Brain microvascular endothelial cell (primary cell): ENCODE data around the gene CEBPG.

Experiments
- DNase-seq: peaks from one replicate; pipeline ENCODE4 v3.0.0-alpha.2; 2020
- H3K27ac ChIP-seq: fragments of 250-450 bp; sonication (Bioruptor Pico); 2 replicates; pipeline ENCODE4 v1.5.1; 2020; ENCODE audit warnings: mild to moderate bottlenecking, moderate library complexity
- H3K27me3 ChIP-seq: fragments of 250-450 bp; sonication (Bioruptor Pico); replicated peaks from 2 replicates; pipeline ENCODE4 v1.5.1; 2020; ENCODE audit warnings: mild to moderate bottlenecking
- H3K36me3 ChIP-seq: fragments of 250-450 bp; sonication (Bioruptor Pico); replicated peaks from 2 replicates; pipeline ENCODE4 v1.5.1; 2020; ENCODE audit warnings: mild to moderate bottlenecking
- H3K4me3 ChIP-seq: 2 replicates; pipeline ENCODE4 v1.5.1; 2011; ENCODE audit warnings: low read depth, mild to moderate bottlenecking, control low read depth, low read length, moderate library complexity
- in situ Hi-C: cut with HindIII; loops from 2 replicates; pipeline ENCODE4 v1.10.0; 2017; ENCODE audit warnings: low sequenced_read_pairs, low pct_ligation_motif_present
- TF ChIP-seq, protein P1 (sequence below): IDR thresholded peaks from 2 replicates; pipeline ENCODE4 v1.5.1; 2011; ENCODE audit warnings: low read depth, mild to moderate bottlenecking, moderate library complexity, low read length, control low read depth, inconsistent platforms; ENCODE audit errors: missing control alignments

The CEBPG gene

DNA sequence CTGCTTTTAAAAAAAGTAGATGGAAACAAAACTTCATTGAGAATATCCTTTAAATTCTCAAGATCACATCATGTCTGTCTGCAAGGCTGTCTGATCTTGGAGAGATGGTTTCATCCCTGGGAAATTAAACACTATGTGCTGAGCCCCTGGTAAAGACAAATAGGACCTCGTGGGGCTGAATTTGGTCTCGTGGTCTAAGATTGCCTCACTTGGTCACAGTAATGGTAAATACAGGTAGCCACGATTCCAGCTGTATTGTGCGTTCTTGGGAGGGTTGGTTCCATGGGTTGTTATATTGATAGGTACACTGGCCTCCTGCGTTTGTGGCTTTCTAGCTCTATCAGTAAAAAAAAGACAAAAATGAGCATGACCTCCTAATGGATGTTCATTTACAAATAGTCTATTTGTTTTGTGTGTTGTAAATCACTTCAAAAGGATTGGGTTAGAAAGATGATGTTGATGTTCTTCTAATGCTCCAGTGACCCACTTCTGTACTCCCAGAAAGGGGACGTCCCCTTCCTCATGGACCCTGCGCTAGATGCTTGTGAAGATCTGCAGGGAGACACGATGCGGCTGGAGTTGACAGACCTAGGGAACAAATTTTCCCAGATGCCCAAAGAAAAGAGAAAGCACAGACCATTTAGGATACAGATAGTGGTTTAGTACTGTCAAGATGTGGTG, 1.8 kb downstream of the CEBPG start:
- Histone ChIP-seq H3K4me3 (no peak overlapping the region), H3K27me3 (no peaks in the 10 kb centered on the region), H3K27ac (no peak overlapping the region), H3K36me3 (no peaks in the 10 kb centered on the region)
- TF ChIP-seq, protein P1, sequence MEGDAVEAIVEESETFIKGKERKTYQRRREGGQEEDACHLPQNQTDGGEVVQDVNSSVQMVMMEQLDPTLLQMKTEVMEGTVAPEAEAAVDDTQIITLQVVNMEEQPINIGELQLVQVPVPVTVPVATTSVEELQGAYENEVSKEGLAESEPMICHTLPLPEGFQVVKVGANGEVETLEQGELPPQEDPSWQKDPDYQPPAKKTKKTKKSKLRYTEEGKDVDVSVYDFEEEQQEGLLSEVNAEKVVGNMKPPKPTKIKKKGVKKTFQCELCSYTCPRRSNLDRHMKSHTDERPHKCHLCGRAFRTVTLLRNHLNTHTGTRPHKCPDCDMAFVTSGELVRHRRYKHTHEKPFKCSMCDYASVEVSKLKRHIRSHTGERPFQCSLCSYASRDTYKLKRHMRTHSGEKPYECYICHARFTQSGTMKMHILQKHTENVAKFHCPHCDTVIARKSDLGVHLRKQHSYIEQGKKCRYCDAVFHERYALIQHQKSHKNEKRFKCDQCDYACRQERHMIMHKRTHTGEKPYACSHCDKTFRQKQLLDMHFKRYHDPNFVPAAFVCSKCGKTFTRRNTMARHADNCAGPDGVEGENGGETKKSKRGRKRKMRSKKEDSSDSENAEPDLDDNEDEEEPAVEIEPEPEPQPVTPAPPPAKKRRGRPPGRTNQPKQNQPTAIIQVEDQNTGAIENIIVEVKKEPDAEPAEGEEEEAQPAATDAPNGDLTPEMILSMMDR, result no peak
- in situ Hi-C loops, result no loop called here
- no peak for DNase-seq

DNA sequence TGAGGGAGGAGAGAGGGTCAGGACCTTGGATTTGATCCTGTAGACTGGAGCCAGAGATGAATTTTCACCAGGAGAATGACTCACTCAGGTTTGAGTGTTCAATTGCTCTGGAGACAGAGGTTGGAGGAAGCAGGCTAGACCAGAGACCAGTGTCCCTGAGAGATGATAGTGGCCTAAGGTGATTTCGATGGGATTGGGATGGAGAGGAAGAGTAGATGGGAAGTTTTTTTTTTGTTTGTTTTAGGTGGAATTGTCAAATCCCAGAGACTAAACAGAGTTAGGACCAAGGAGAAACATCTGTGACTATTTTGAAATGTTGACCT, 2.3 kb downstream of the CEBPG start:
- Histone ChIP-seq H3K4me3 (no peak overlapping the region), H3K27me3 (no peaks in the 10 kb centered on the region), H3K36me3 (no peaks in the 10 kb centered on the region), H3K27ac (no peak overlapping the region)
- DNase-seq, result no peak
- in situ Hi-C loops, result no loop called here
- TF ChIP-seq, protein P1, result no peak

DNA sequence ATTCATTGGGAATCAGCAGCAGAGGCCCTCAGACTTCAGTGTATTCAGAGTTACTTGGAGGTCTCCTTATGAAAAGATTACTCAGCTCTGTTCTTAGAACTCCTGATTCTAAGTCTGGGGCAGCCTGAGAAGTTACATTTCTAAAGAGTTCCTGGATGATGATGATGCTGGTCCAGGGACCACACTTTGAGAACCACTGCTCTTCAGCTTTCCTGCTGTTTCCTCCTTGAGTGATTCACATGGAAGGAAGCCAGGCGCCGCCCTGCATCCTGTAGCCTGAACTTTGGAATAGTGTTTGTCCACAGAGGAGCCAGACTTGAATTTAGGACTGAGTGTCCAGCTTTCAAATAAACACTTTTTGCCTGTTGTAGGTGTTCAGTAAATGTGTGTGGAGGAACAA, 2.9 kb downstream of the CEBPG start:
- no peaks in the 10 kb centered on the region for H3K27me3 ChIP-seq
- no peak overlapping the region for H3K4me3 ChIP-seq
- TF ChIP-seq, protein P1, result no peak
- H3K27ac ChIP-seq, result peak overlapping the region; percentile 17
- peak; percentile 80 for DNase-seq
- no peaks in the 10 kb centered on the region for H3K36me3 ChIP-seq
- in situ Hi-C loops, result no loop called here

DNA sequence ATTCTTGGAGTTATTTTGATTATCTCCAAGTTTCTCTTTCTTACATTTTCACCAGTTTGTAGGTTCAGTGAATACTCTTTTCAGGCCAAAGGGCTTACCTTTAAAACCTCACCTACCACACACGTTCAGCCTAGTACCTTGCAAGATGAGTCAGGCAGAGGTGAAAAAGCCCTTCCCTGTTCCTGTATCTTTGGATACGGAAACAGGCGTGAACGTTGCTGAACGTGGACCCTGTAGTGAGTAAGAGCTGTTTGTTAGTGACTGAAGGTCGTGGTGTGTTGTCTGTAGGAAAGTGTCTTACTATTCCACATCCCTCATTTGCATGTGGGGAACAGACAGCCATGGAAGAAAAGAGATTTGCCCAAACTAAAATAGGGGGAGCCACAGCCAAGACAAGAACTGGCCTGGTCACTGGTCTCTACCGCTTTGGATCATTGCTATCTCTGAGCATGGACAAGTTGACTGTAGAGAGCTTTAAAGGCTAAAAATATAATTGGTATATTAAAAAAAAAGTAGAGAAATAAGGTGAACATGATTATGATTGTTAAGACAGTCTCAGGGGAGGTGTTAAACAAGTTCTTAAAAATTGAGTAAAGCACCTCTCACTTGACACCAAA, 3.5 kb downstream of the CEBPG start:
- in situ Hi-C loops, result no loop called here
- TF ChIP-seq, protein P1, result no peak
- Histone ChIP-seq H3K27ac (peak overlapping the region; percentile 17), H3K27me3 (no peaks in the 10 kb centered on the region), H3K4me3 (no peak overlapping the region), H3K36me3 (no peaks in the 10 kb centered on the region)
- DNase-seq, result no peak

DNA sequence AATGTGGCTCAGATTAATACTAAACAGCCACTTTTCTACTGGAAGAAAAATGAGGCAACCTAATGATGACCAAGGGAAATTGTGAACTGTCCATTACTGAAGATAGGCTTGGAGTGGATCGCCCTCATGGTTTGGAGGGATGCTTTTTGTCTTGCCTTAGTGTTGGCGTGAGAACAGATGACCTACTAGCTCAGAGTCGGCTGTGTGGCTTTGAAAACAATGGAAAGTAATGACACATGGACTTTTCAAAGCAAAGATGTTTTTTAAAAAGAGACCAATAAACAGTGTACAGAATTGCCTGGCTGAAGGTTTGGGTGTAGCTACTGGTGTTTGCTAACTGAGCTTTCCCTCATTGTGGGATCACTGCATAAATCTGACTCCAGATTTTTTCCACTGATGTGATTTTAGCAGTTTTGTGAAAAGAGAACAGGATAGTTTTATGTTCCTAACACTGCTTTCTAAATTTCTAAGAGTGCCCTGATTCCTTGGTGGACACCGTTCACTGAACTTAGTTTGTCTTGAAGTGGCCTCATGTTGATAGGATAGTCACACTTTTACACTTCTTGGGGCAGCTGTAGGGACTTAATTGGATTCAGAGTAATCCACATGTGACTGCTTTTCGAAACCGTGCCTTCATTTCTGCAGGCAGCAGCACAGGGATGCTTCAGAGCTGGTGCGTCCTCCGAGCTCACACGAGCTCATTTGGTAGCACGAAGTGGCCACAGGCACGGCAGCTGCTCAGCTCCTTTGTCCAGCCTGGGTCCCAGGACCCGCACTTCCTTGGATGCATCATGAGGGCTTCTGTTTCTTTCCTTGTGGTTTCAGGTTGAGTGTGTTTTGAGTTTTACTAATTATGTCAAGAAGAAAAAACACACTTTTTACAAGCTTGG, 4.3 kb downstream of the CEBPG start:
- no peak for DNase-seq
- H3K36me3 ChIP-seq, result no peaks in the 10 kb centered on the region
- no peak overlapping the region for H3K4me3 ChIP-seq
- TF ChIP-seq, protein P1, result no peak
- H3K27ac ChIP-seq, result no peak overlapping the region
- no peaks in the 10 kb centered on the region for H3K27me3 ChIP-seq
- in situ Hi-C loops, result no loop called here
